ENCODE results near the gene ZNF805. TPM values are rescaled to one million over a fixed set of nuclear protein-coding genes. Genes with fewer than 3 reads are reported as not detected.

The ZNF805 gene
- total and polyA plus RNA-seq, 2 of the 4 experiments (the other 2 are of a cell fraction), result 3.0 to 32.3 TPM

DNA sequence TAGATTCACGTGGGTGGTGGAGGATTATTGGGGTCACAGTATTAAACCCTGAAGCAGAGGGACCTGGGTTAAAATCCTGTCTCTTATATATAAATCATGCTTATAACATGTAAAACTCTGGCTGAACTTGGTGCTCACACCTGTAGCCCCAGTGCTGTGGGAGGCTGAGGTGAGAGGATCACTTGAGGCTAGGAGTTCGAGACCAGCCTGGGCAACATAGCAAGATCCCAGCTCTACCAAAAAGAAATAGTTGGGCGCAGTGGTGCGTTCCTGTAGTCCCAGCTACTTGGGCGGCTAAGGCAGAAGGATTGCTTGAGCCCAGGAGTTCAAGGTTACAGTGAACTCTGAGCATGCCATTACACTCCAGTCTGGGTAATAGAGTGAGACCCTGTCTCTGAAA, 2.4 kb downstream of the ZNF805 start:
- H3K4me1 ChIP-seq (ENCODE audit: control insufficient read depth, insufficient read depth, low read length), result peaks cover 7% of the 10 kb centered on the region
- no peaks in the 10 kb centered on the region for H3K9me3 ChIP-seq (ENCODE audit: control insufficient read depth, insufficient read depth, low read length)
- no peak overlapping the region for H3K23ac ChIP-seq (ENCODE audit: low read depth, low read length)
- in situ Hi-C loops (cut with MboI; ENCODE audit: low sequenced_read_pairs), result no loop called here
- intact Hi-C loops (cut with micrococcal nuclease), result no loop called here
- no peak overlapping the region for H2AFZ ChIP-seq (replicated peaks; ENCODE audit: low read length, poor library complexity)
- H3K79me1 ChIP-seq (ENCODE audit: low read depth in 1 of 2, low read length in 2 of 2), result peaks cover 40 to 64% of the 10 kb centered on the region in 2 experiments
- no peak overlapping the region for H3K18ac ChIP-seq (ENCODE audit: low read depth, low read length)
- ChIA-PET POLR2A (ENCODE audit: unreplicated experiment) (no interaction called here), CTCF (interaction anchor here (0.6 kb wide), 1 partner anchor 614 kb away, joined by 3 read pairs; no protein-coding TSS in a partner anchor)
- 100% methylated on average over 3 of the region's 5 CpGs; no CpG with 5 or more reads in 1 of the 2 experiments for WGBS, 2 experiments (ENCODE audit: extremely low coverage in 2 of 2, insufficient read length in 1 of 2)
- no peak for DNase-seq
- H2BK5ac ChIP-seq (ENCODE audit: low read depth, low read length, poor library complexity, severe bottlenecking), result no peak overlapping the region
- H2BK120ac ChIP-seq (ENCODE audit: low read depth, low read length), result no peak overlapping the region
- no peak overlapping the region for H2AK5ac ChIP-seq (ENCODE audit: low read depth, low read length)
- H3K9me1 ChIP-seq (ENCODE audit: insufficient read depth, low read length), result peaks cover 12% of the 10 kb centered on the region
- no peak overlapping the region for H4K5ac ChIP-seq (ENCODE audit: low read depth, low read length)
- no peak overlapping the region for H3K4me3 ChIP-seq (ENCODE audit: insufficient read depth, low read depth, low read length)
- no peak for ATAC-seq (ENCODE audit: low read depth)
- H4K20me1 ChIP-seq (ENCODE audit: insufficient read depth, low read length), result peaks cover 13% of the 10 kb centered on the region; the same call in 1 of the 2 replicates
- H3K27me3 ChIP-seq (ENCODE audit: control insufficient read depth, insufficient read depth, low read length), result no peaks in the 10 kb centered on the region
- no peak overlapping the region for H4K8ac ChIP-seq (ENCODE audit: low read depth in 2 of 2, low read length in 2 of 2)
- dilution Hi-C loops (cut with HindIII; ENCODE audit: low sequenced_read_pairs, unreplicated experiment), result no loop called here
- no peak overlapping the region for H2AK9ac ChIP-seq (replicated peaks; ENCODE audit: low read depth, low read length, poor library complexity)
- no TSS peak for BruUV-seq (replicated peaks)
- no peak overlapping the region for H2BK15ac ChIP-seq (ENCODE audit: low read depth, low read length)
- H2BK20ac ChIP-seq (ENCODE audit: low read depth, low read length), result no peak overlapping the region
- TF ChIP-seq MAFK (IDR thresholded peaks at IDR 0.05; ENCODE audit: low read depth, low read length), result no peak
- no peak for TF ChIP-seq CEBPB (IDR thresholded peaks at IDR 0.05; ENCODE audit: low read depth, low read length)
- TF ChIP-seq, protein P1, sequence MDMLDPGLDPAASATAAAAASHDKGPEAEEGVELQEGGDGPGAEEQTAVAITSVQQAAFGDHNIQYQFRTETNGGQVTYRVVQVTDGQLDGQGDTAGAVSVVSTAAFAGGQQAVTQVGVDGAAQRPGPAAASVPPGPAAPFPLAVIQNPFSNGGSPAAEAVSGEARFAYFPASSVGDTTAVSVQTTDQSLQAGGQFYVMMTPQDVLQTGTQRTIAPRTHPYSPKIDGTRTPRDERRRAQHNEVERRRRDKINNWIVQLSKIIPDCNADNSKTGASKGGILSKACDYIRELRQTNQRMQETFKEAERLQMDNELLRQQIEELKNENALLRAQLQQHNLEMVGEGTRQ (IDR thresholded peaks at IDR 0.05; ENCODE audit: low read depth, low read length), result no peak
- no peak for TF ChIP-seq NFE2L2 (IDR thresholded peaks at IDR 0.05; ENCODE audit: low read depth, low read length)
- TF ChIP-seq RFX5 (IDR thresholded peaks at IDR 0.05; ENCODE audit: low read depth, low read length), result no peak
- H3K4me2 ChIP-seq (ENCODE audit: low read depth, low read length), result no peak overlapping the region
- no peak overlapping the region for H3K4ac ChIP-seq (ENCODE audit: low read depth, low read length)
- no peak overlapping the region for H3K9ac ChIP-seq (ENCODE audit: low read depth, low read length)
- no peak overlapping the region for H3K27ac ChIP-seq (ENCODE audit: insufficient read depth, low read length)
- no peak overlapping the region for H3K56ac ChIP-seq (ENCODE audit: extremely low read depth, insufficient read depth, low read length)
- no peak overlapping the region for H4K91ac ChIP-seq (ENCODE audit: insufficient read depth, low read depth, low read length)
- H3K14ac ChIP-seq (replicated peaks; ENCODE audit: low read depth, low read length), result no peak overlapping the region
- H3K36me3 ChIP-seq (ENCODE audit: control insufficient read depth, insufficient read depth, low read length), result peaks cover 31% of the 10 kb centered on the region
